HTR-8/SVneo (cell line): ENCODE data around the gene CMPK2.
"Not testable (repeated sequence)": the region's sequence is repeated elsewhere in the genome, so short reads cannot be mapped to it uniquely, and the experiment has no call there.

Source experiments
- DNase-seq: peaks from one replicate; pipeline ENCODE4 v3.0.0; 2011; ENCODE audit warnings: low spot score, mixed read lengths; ENCODE audit not compliant: insufficient read length
- FAIRE-seq: peaks from 2 replicates; lab custom pipeline; 2011; peaks lifted over from hg19 to GRCh38; lab: Jason Lieb, UNC

Gene CMPK2

GRCh38 chr2:6881516-6881915 is 15.8 kb upstream of the CMPK2 start:
- no peak for FAIRE-seq
- no peak for DNase-seq

DNA sequence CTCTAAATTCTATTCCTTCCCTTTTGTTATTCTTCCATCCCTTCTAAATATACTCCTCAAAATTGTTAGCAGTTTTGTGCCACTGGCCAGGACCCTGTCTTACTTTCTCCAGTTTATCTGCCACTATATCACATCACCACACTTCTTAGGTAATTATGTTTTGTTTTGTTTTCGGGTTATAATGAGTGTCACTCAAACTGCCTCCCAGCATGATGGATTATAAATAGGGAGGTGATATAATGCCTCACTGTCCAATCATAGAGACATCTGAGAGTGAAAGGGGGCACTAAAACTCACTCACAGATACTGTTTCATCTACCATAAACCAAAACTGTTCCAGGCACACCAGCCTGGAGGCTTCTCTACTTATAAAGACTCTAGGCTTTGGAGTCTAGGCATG is 15.3 kb upstream of the CMPK2 start:
- no peak for FAIRE-seq
- DNase-seq: no peak

DNA sequence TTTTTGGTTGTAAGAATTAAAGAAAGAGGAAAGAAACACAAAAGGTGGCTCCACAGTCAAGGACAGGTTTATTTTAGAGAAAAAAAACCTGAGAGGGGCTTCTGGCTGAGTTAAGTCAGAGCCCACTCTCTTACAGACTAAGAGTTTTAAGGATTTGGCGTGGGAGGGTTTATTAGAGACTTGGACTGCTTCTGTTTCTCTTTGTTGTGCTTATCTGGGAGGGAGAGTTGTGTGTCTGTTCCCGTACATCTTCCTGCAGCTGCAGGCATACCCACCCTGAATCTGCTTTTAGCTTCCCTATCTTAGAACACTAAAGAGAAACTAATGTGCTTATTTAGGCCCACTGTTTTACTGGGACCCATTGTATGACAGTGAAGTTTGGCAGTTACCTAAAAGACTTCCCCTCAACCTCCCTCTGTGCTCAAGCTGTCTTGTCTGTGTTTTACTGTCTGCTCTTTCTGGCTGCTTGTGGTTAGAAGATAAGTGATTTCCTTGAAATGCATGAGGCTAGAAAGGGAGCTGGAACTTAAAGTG is 14.6 kb upstream of the CMPK2 start:
- no peak for FAIRE-seq
- no peak for DNase-seq

GRCh38 chr2:6879011-6879410 is 13.3 kb upstream of the CMPK2 start:
- DNase-seq (no peak), FAIRE-seq (no peak)

- DNase-seq (no peak), FAIRE-seq (no peak)
These were observed 12.8 kb upstream of the CMPK2 start for GRCh38 chr2:6878549-6878948.

DNA sequence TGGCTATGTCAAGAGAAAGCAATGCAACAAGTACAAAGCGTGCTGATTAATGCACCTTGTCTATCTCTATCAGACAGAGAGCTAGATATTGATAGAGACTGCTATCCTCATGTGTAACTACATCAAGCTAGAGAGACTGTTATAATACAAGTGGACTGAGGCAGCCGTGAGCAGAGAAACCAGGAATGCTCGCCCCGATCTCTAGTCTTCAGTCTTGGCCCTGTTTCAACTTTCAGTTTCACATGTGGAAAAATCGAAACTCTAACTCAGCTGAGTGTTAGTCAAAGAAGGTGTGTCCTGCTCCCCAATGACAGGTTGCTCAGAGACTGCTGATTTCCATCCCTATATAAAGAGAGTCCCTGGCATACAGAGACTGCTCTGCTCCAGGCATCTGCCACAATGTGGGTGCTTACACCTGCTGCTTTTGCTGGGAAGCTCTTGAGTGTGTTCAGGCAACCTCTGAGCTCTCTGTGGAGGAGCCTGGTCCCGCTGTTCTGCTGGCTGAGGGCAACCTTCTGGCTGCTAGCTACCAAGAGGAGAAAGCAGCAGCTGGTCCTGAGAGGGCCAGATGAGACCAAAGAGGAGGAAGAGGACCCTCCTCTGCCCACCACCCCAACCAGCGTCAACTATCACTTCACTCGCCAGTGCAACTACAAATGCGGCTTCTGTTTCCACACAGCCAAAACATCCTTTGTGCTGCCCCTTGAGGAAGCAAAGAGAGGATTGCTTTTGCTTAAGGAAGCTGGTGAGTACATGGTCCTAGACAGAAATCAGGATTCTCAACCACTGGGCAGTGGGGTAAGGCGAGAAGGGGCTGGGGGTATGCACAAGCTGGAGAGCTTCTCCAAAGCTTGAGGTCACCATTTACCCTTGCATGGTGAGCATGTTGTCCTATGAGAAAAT is 11.9 kb upstream of the CMPK2 start, which contains the start of gene RSAD2:
Gene RSAD2 (plus strand): TSS at position 376 of the 903 bp plus-strand sequence. CDS start 24 bp downstream, at position 400.
- DNase-seq (no peak), FAIRE-seq (no peak)

DNA sequence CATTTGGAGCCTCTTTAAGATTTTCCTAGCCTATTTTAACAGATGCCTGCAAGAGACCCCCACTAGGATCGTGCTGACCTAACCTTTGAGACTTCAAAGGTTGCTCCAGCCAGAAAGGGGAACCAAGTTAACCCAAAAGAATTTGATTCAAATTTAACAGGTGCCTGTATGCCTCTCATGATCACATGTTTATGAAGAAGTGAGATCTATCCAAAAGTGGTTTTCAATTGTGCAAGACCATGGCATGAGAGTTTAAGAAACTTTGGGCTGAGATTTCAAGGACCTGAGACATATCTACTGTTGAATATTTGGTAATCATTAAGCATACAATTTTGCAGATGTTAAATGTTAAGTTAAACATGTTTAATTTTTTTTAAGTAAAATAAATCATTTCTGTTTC is 10.6 kb upstream of the CMPK2 start:
- FAIRE-seq: no peak

DNA sequence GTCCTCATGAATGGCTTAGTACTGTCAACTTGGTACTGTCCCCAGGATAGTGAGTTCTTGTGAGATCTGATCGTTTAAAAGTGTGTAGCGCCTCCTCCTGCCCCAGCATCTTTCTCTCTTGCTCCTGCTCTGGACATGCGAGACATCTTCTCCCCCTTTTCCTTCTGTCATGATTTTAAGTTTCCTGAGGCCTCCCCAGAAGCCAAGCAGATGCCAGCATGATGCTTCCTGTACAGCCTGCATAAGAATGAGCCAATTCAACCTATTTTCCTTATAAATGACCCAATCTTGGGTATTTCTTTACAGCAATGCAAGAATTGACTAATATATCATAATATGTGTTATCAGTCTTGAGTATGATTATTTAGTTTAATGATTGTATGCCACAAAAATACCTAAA is 8.3 kb upstream of the CMPK2 start:
- no peak for FAIRE-seq

More for the DNA sequence above, 10.6 kb upstream of the CMPK2 start:
- DNase-seq: no peak

DNA sequence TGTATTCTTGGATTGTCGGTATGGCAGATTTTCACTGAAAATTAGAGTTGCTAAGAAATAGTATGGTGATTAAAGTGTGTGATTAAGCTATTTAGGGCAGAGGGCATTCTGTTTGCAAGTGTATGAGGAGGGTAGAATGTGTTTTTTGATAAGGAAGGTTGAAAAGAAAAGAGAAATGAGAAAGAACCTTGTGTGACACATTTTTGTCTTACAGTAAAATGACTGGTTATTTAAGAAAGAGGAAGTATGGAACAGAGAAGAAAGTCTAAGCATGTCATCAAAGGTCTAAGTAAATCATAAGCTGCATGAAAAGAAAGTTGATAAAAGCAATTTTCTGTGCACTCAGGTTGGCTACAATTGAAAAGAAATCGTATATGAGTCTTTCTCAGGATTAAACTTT is 6.7 kb upstream of the CMPK2 start:
- no peak for FAIRE-seq

More for the DNA sequence above, 8.3 kb upstream of the CMPK2 start:
- no peak for DNase-seq

GRCh38 chr2:6866982-6867381 is 1.3 kb upstream of the CMPK2 start:
- DNase-seq (no peak), FAIRE-seq (no peak)

More for the DNA sequence above, 6.7 kb upstream of the CMPK2 start:
- no peak for DNase-seq

DNA sequence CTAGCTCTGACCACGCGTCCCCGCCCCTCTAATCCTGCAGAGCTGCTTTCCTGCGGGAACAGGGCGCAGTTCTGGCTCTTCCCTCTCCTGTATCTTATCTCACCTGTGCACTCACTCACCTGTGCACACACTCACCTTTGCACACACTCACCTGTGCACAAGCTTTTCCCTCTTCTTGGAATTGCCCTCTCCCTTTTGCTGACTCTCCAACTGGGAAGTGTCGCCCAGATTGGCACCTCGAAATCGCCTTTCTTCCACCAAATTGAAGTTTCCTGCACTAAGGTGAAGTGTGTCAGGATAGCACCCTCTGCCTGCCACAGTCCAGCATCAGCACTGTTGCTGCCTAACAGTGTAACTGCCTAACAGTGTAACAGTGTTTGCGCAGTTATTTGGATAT is 566 bp upstream of the CMPK2 start:
- FAIRE-seq (no peak), DNase-seq (no peak)

DNA sequence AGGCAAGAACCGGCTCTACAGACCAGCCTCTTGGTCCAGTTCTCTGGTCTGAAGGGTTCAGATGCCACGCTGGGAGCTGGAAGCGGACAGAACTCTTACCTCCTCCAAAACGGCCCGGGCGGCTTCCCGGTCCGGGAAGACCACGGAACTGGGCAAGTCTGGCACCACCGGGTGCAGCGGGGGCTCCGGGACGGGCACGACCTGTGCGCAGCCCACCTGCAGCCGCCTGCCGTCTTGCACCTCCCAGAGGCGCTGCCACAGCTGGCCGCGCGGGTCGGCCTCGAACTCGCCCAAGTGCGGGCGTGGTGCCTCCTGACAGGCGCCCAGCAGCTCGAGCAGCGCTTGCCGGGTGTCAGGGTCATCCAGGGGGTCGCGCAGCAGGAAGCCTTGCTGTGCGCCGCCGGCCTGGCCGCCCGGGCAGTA is 773 bp downstream of the CMPK2 start:
- DNase-seq: no peak
- no peak for FAIRE-seq

DNA sequence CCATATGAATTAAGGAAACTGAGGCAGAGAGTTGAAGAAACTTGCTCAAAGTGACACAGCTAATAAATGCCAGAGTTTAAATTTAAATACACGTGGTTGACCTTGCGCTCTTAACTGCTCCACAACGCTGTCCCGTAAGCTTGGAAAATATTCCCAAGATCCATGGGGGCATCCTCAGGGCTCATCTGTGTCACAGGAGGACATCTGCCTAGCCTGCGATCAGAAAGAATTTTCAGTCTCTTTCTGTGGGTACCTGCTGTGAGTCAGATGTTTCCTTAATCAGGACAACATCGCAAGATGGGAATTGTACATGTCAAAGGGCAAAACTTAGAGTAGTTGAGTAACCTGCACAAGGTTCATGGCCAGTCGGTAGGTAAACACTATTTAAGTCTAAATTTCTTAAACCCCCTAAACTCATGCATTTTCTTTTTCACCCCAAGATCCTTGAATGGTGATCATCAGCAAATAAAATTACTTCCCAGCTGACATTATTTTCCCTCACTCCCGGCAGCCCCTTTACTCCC is 1.4 kb downstream of the CMPK2 start:
- no peak for FAIRE-seq
- DNase-seq: no peak

- FAIRE-seq (no peak), DNase-seq (no peak)
These were observed 1.9 kb downstream of the CMPK2 start for GRCh38 chr2:6863792-6864191.

DNA sequence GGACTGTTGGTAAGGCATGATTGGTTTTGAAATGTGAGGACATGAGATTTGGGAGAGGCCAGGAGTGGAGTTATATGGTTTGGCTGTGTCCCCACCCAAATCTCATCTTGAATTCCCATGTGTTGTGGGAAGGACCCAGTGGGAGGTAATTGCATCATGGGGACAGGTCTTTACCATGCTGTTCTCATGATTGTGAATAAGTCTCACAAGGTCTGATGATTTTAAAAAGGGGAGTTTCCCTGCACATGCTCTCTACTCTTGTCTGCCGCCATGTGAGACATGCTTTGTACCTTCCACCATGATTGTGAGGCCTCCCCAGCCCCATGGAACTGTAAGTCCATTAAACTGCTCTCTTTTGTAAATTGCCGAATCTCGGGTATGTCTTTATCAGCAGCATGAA is 5.4 kb downstream of the CMPK2 start:
- FAIRE-seq (no peak), DNase-seq (no peak)

DNA sequence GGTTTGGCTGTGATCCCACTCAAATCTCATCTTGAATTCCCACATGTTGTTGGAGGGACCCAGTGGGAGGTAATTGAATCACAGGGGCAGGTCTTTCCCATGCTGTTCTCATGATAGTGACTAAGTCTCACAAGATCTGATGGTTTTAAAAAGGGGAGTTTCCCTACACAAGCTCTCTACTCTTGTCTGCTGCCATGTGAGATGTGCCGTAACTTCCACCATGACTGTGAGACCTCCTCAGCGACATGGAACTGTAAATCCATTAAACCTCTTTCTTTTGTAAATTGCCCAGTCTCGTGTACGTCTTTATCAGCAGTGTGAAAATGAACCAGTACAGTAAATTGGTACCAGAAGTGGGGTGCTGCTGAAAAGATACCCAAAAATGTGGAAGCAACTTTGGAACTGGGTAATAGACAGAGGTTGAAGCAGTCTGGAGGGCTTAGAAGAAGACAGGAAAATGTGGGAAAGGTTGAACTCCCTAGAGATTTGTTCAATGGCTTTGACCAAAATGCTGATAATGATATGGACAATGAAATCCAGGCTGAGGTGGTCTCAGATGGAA is 7.2 kb downstream of the CMPK2 start:
- DNase-seq, FAIRE-seq: not testable (repeated sequence)

DNA sequence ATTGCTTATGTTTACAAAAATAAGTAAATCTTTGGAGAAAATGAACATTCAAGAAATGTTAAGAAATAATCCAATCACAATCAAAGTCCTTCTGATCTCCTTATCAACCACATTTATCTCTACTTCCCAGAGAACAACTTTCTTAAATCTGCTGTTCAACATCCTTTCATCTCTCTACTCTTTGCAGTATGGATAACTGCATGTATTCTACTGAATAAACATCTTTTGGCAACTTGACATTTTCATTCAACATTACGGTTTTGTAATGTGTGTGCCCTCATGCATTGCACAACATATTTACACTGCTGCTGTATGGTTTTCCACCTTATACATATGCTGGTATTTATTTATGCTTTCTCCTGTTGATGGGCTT is 9.2 kb downstream of the CMPK2 start:
- DNase-seq (no peak), FAIRE-seq (no peak)

GRCh38 chr2:6855860-6856547 is 9.7 kb downstream of the CMPK2 start:
- DNase-seq (no peak), FAIRE-seq (no peak)

GRCh38 chr2:6854416-6854815 is 11.3 kb downstream of the CMPK2 start:
- FAIRE-seq: no peak
- no peak for DNase-seq

- DNase-seq (no peak), FAIRE-seq (no peak)
These were observed 13.5 kb downstream of the CMPK2 start for GRCh38 chr2:6852195-6852594.
